ENCODE data around the gene TTLL11.

The TTLL11 gene

DNA sequence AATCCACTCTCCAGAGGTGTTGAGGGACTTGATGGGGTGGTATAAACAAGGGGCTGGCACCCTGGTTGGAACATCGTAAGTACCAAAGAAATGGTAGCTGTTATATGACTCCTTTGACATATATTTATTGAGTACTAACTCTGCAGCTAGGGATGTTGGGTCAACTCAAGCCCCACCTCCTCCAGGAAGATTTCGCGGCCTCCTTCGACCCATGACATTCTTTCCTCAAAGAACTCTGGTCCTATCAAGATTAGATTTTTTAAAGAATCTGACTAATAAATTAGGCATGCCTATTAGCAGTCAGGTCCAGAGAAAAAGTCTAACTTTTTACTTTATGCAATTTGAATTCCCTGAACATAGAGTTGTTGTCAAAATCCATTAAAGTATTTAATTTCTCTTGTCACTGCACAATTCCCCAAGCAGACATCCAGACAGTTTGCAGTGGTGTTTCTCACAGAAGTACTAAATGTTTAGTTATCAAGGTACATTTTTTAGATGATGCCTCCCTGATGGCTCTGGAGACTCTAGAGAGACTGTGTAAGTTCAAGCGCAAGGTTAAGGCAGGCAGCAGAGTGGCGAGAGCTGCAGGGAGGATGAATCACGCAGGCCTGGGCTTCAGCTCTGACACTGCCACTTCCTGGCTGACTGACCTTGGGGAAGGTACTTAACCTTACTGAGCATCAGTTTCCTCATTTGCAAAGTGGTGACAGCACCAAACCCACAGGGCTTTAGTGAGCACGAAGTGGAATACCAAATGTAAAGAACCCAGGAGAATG lies 209.6 kb downstream of the TTLL11 start:
- DNase-seq (ENCODE audit: low read depth in 2 of 2) = no peak

- DNase-seq (ENCODE audit: low read depth in 2 of 2) = no peak
Observed at GRCh38 chr9:121881920-121882500, 211.1 kb downstream of the TTLL11 start.

DNA sequence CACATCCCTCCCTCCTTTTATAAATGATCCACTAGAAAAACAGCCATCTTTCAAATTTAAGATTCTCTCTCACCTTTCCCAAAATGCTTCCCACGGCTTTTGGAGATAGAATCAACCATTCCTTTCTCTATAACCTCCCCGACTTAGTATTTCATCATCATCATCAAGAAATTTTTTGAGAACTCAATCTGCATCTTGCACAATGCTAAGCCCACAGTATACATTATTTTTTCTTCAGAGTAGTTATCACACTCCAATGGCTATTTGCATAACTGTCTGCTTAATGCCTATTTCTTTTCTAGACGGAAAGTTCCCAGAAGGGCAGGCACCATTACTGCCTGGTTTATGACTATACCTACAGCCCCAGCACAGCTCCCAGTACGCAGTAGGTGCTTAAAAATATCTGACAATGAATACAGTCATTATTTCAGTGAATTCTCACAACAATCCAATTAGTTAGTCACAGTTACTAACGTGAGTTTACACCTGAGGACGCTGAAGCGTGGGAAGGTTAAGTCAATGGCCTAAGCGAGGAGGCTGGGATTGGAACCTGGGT lies 212.7 kb downstream of the TTLL11 start:
- DNase-seq (ENCODE audit: low read depth in 2 of 2) = no peak

GRCh38 chr9:121878271-121878822 lies 214.8 kb downstream of the TTLL11 start:
- DNase-seq (ENCODE audit: low read depth in 2 of 2) = no peak

GRCh38 chr9:121876658-121877271 lies 216.3 kb downstream of the TTLL11 start:
- no peak for DNase-seq (ENCODE audit: low read depth in 2 of 2)

GRCh38 chr9:121876255-121876654 lies 216.9 kb downstream of the TTLL11 start:
- DNase-seq (ENCODE audit: low read depth in 2 of 2) = no peak

DNA sequence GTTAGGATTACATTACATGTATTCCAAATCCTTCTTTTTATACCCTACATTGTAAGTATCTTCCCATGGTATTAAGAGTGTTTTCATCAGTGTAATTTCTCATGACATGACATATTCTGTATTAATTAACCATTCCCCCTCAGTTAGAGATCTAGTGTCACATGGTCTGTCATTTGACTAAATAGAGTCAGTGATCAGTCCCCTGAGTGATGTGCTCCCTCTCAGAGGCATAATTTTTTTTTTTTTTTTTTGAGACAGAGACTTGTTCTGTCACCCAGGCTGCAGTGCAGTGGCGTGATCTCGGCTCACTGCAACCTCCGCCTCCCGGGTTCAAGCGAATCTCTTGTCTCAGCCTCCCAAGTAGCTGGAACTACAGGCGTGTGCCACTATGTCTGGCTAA lies 218.6 kb downstream of the TTLL11 start:
- no peak for DNase-seq (ENCODE audit: low read depth in 2 of 2)

- DNase-seq (ENCODE audit: low read depth in 2 of 2) = no peak
Observed at GRCh38 chr9:121871431-121872025, 221.6 kb downstream of the TTLL11 start.

DNA sequence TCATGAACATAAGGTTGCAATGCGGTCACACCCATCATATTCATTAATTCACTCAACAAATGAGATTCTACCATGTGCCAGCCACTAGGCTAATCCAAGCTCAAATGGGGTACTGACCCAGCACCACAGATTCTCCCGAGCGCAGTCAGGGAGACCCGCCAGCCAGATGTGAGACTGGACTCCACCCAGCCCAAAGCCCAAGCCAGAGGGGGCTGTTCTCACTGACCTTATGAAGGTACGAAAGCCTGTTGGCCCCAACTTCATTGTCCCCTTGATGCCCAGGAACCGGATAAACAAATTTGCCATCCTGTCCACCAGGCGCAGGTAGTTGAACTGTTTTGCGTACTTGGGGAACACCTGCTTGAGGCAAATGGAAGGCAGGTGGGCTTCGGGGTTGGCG lies 222.8 kb downstream of the TTLL11 start:
- no peak for DNase-seq (ENCODE audit: low read depth in 2 of 2)

DNA sequence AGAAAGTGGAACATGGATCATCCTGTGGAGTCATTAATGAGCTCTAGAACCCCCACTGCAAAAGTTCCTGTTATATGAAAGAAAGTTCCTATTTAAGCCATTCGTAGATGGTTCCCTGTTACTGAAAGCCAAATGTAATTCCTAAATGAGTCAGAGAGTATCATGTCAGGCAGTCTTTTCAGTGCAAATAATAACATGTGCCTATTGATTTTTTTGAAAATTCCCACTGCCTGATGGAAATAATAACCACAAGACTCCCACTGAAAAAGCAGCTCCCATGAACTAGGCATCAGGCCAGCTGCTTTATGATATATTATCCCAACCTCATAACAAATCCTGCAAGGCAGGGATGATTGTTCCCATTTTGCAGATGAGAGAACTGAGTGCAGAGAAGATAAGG lies 224.5 kb downstream of the TTLL11 start:
- DNase-seq (ENCODE audit: low read depth in 2 of 2) = no peak

DNA sequence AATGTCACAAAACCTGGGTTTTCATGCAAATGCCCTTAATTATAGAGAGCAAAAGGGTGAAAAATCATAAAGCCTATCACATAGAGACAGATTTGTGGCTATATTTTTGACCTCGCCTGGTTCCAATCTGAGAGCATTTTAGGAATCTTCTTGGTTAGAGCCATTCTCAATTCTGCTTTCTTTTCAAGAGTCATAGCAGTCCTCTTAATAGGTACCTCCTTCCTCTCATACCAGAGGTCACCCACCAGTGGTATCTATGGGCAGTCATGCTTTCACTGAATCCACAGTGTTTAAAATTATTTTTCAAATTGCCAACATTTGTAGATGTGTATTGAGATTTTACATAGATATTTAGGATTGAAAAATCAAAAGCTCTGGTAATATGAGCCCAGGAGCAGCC lies 226.2 kb downstream of the TTLL11 start:
- no peak for DNase-seq (ENCODE audit: low read depth in 2 of 2)

GRCh38 chr9:121865884-121866283 lies 227.2 kb downstream of the TTLL11 start:
- DNase-seq (ENCODE audit: low read depth in 2 of 2) = no peak

DNA sequence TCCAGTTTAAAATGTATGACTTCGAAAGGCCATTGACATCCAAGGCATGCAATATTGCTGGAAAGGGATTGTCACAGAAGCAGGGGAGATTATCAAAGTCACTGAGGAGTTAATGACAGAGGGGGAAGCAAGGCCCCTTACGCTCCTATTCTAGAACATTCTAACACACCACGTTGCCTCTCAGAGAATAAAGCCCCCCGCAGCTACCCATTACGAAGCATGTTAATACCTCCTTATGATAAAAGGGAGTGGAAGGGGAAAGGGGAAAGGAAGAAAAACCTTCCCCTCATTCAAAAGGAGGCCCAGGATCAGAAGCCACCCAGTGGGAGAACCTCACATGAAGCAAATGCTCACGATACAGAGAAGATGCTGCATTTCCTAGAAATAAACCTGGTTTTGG lies 228.0 kb downstream of the TTLL11 start:
- DNase-seq (ENCODE audit: low read depth in 2 of 2) = no peak

GRCh38 chr9:121863955-121864354 lies 229.2 kb downstream of the TTLL11 start:
- no peak for DNase-seq (ENCODE audit: low read depth in 2 of 2)

DNA sequence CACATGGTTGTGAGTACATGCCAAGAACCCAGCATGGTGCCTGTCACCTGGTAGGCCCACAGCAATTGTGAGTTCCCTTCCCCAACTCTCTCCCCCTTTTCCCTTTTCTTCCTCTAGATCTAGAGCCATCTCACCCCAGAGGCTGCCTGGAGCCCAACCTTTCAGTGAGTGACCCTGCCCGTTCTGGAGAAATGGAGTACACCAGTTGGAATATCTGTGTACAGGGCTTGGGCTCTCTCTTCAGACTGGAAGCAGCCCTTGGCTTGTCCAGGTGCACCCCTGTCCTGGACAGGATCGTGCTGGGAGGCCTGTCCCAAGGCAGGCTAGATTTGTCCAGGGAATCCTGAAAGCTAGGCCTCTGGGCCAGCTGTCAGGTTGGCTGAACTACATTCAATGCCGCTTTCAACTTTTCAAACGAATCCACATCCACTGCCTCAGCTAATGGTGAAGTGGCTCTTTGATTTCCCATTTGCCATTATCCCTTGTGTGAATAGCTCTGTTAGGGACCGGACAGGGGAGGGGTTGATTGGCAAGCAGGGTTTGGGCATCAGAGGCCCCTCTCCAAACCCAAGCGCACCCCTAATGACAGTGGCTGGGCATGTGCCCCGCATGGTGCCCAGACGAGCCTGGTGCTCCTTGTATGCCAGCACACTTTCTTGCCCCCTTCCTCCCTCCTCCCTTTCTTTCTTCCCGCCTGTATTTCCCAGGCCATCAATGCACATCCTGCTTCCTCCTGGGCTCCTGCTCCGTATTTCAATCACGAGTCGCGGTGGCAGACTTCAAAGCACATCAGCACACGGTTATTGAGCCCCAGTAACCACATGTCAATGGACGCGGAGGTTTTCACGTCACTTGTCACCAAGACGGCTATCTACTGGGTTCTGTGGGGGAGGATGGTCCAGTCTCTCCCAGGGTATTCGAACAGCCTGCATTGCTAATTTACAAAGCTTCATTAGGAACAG lies 230.5 kb downstream of the TTLL11 start:
- no peak for DNase-seq (ENCODE audit: low read depth in 2 of 2)

- DNase-seq (ENCODE audit: low read depth in 2 of 2) = no peak
Observed at GRCh38 chr9:121861501-121862180, 231.5 kb downstream of the TTLL11 start.

DNA sequence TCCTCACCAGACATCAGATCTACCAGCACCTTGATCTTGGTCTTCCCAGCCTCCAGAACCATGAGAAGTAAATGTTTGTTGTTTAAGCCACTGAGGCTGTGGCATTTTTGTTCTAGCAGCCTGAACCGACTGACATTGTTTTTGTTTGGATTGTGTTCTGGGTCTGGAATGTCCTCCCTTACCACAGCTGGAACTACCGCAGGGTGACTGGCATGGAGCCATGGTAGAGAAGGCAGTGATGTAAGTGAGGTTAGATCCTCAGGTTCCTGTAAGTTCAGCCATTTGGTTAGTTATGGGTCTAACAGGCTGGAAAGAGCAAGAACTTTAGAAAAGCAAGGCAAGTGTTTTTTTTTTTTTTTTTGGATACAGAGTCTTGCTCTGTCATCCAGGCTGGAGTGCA lies 232.4 kb downstream of the TTLL11 start:
- no peak for DNase-seq (ENCODE audit: low read depth in 2 of 2)

- no peak for DNase-seq (ENCODE audit: low read depth in 2 of 2)
Observed at GRCh38 chr9:121860213-121860612, 232.9 kb downstream of the TTLL11 start.

- DNase-seq (ENCODE audit: low read depth in 2 of 2) = no peak
Observed at GRCh38 chr9:121859646-121860045, 233.5 kb downstream of the TTLL11 start.

- no peak for DNase-seq (ENCODE audit: low read depth in 2 of 2)
Observed at GRCh38 chr9:121858788-121859187, 234.3 kb downstream of the TTLL11 start.
